ENCODE results near the gene KLF8.
A peak's percentile ranks its signal among the peaks of the same experiment; 100 is the strongest.
"Not testable (repeated sequence)": the region's sequence is repeated elsewhere in the genome, so short reads cannot be mapped to it uniquely, and the experiment has no call there.

KLF8 gene

GRCh38 chrX:56232221-56233082 lies at the start of gene KLF8:
KLF8 (plus strand) TSS chrX:56232356; CDS start chrX:56233335, 979 bp downstream.
- TF ChIP-seq, protein P1, sequence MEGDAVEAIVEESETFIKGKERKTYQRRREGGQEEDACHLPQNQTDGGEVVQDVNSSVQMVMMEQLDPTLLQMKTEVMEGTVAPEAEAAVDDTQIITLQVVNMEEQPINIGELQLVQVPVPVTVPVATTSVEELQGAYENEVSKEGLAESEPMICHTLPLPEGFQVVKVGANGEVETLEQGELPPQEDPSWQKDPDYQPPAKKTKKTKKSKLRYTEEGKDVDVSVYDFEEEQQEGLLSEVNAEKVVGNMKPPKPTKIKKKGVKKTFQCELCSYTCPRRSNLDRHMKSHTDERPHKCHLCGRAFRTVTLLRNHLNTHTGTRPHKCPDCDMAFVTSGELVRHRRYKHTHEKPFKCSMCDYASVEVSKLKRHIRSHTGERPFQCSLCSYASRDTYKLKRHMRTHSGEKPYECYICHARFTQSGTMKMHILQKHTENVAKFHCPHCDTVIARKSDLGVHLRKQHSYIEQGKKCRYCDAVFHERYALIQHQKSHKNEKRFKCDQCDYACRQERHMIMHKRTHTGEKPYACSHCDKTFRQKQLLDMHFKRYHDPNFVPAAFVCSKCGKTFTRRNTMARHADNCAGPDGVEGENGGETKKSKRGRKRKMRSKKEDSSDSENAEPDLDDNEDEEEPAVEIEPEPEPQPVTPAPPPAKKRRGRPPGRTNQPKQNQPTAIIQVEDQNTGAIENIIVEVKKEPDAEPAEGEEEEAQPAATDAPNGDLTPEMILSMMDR (conservative IDR thresholded peaks at IDR 0.05; ENCODE audit: low read depth, low read length) = no peak
- no peak for DNase-seq (ENCODE audit: low read depth)
- no peak within 1 kb of the TSS for H3K4me3 ChIP-seq (ENCODE audit: low read depth, low read length)

GRCh38 chrX:56206945-56207344 lies 25.2 kb upstream of the KLF8 start:
- DNase-seq (ENCODE audit: low read depth); H3K4me3 ChIP-seq (ENCODE audit: low read depth, low read length): not testable (repeated sequence)

DNA sequence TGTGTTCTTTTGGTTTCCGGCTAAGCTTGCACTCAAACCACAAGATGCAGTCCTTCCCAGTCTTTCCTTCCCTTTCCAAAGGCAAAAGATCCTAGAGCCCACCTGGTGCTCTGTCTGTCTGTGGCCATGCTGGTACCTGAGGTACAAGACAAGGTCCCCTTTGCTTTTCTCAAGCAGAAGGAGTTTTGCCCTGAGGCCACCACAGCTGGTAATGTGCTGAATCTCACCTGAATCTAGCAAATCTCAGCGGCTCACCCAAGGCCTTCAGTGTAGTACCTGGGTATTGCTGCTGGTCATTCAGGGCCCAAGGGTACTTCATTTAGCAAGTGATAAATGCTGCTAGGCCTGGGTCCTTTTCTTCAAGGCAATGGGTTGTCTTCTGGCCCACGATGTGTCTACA lies 20.5 kb upstream of the KLF8 start:
- DNase-seq (ENCODE audit: low read depth) = no peak
- TF ChIP-seq, protein P1 (conservative IDR thresholded peaks at IDR 0.05; ENCODE audit: low read depth, low read length) = no peak

GRCh38 chrX:56216332-56216731 lies 15.8 kb upstream of the KLF8 start:
- no peak overlapping the region for H3K4me3 ChIP-seq (ENCODE audit: low read depth, low read length)
- TF ChIP-seq, protein P1 (conservative IDR thresholded peaks at IDR 0.05; ENCODE audit: low read depth, low read length) = no peak
- DNase-seq (ENCODE audit: low read depth) = no peak

More for the DNA sequence above, 20.5 kb upstream of the KLF8 start:
- no peak overlapping the region for H3K4me3 ChIP-seq (ENCODE audit: low read depth, low read length)

DNA sequence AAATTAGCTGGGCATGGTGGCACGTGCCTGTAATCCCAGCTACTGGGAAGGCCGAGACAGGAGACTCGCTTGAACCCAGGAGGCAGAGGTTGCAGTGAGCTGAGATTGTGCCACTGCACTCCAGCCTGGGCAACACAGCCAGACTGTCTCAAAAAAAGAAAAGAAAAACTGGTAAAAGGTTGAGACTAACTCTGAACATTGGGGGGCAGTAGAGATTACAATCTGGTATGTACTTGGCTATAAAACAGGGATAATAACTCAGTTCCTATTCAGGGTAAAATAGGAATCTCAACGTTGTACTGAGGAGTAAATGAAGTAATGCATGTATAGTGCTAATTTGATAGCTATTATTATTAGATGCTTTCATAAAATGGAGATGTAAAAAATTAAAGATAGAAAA lies 12.5 kb upstream of the KLF8 start:
- TF ChIP-seq, protein P1 (conservative IDR thresholded peaks at IDR 0.05; ENCODE audit: low read depth, low read length) = no peak
- no peak overlapping the region for H3K4me3 ChIP-seq (ENCODE audit: low read depth, low read length)
- DNase-seq (ENCODE audit: low read depth) = peak; percentile 1

DNA sequence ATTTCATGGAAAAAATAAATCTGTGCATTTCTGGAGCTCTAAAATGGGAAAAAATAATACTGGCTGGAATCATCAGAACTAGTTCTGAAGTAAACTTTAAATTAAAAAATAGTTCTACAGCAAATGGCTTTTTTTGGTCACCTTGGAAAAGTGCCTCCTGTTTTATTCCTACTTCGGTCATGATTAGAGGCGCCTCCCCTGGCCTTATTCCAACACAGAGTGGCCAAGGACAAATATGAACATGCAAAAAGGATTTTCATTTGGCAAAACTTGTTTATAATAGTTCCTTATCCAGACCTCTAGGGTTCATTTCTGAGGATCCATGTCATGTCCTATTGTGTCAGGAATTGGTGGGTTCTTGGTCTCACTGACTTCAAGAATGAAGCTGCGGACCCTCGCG lies 11.1 kb upstream of the KLF8 start:
- no peak for DNase-seq (ENCODE audit: low read depth)
- H3K4me3 ChIP-seq (ENCODE audit: low read depth, low read length) = no peak overlapping the region
- TF ChIP-seq, protein P1 (conservative IDR thresholded peaks at IDR 0.05; ENCODE audit: low read depth, low read length) = no peak

GRCh38 chrX:56222473-56223000 lies 9.6 kb upstream of the KLF8 start:
- TF ChIP-seq, protein P1 (conservative IDR thresholded peaks at IDR 0.05; ENCODE audit: low read depth, low read length) = no peak
- H3K4me3 ChIP-seq (ENCODE audit: low read depth, low read length) = no peak overlapping the region
- no peak for DNase-seq (ENCODE audit: low read depth)

Measured in choroid plexus epithelial cell (primary cell).